Activated CD4-positive, alpha-beta T cell treated with anti-CD3 and anti-CD28 coated beads for 24 hours (primary cell): ENCODE data around the gene ITGB5.

Experiments
- DNase-seq, 2 donors: peaks; one replicate each; pipeline ENCODE4 v3.0.0-alpha.2; 2020; ENCODE audit warnings: low read depth in 2 of 2

Gene ITGB5, protein sequence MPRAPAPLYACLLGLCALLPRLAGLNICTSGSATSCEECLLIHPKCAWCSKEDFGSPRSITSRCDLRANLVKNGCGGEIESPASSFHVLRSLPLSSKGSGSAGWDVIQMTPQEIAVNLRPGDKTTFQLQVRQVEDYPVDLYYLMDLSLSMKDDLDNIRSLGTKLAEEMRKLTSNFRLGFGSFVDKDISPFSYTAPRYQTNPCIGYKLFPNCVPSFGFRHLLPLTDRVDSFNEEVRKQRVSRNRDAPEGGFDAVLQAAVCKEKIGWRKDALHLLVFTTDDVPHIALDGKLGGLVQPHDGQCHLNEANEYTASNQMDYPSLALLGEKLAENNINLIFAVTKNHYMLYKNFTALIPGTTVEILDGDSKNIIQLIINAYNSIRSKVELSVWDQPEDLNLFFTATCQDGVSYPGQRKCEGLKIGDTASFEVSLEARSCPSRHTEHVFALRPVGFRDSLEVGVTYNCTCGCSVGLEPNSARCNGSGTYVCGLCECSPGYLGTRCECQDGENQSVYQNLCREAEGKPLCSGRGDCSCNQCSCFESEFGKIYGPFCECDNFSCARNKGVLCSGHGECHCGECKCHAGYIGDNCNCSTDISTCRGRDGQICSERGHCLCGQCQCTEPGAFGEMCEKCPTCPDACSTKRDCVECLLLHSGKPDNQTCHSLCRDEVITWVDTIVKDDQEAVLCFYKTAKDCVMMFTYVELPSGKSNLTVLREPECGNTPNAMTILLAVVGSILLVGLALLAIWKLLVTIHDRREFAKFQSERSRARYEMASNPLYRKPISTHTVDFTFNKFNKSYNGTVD

GRCh38 chr3:124887177-124887931 lies at the start of gene ITGB5:
TSS of gene ITGB5 (minus strand) at chr3:124887365. CDS start at chr3:124887000, 365 bp downstream.
- peak in 1 of 2 donors; percentile 28 for DNase-seq

GRCh38 chr3:124935794-124936542 lies 48.8 kb upstream of the ITGB5 start:
- DNase-seq: no peak

DNA sequence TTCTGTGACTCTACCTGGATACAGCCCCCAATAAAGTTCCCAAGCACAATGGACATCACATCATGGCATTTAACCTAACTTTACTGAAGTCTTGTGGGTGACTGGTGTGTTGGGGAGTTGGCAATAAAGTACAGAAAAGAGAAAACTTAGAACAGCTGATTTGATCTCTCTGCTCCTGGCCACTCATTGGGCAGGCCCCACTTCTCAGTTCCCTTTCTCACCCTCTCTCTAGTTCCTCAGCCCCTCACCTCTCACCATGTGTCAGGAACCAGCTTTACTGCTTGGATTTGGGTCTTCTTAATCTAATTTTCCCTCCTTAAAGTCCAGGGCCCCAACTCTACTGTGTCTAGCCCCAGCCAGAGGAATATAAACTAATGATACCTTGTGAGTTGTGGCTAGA lies 48.1 kb upstream of the ITGB5 start:
- no peak for DNase-seq

DNA sequence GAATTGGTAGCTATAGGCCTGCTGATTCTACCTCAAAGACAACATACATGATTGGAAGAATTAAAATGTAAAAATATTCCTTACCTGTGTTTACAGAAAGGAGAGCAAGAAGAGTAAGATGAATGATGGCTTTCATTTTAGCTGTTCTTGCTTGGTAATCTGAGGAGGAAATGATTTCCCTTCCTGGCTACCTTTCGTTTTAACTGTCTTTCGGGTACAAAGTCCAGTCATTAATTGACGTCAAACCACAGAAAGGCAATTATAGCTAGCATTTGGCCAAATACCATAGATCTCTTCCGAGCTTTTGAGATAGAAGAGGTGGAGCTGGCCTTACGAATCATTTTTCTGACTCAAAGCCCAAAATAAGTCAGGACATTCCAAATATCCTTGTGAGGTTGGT lies 47.4 kb upstream of the ITGB5 start, which contains the start of gene MUC13:
MUC13 (minus strand) TSS at position 175 of the 400 bp plus-strand sequence; CDS start at position 136, 39 bp downstream.
- DNase-seq: no peak

DNA sequence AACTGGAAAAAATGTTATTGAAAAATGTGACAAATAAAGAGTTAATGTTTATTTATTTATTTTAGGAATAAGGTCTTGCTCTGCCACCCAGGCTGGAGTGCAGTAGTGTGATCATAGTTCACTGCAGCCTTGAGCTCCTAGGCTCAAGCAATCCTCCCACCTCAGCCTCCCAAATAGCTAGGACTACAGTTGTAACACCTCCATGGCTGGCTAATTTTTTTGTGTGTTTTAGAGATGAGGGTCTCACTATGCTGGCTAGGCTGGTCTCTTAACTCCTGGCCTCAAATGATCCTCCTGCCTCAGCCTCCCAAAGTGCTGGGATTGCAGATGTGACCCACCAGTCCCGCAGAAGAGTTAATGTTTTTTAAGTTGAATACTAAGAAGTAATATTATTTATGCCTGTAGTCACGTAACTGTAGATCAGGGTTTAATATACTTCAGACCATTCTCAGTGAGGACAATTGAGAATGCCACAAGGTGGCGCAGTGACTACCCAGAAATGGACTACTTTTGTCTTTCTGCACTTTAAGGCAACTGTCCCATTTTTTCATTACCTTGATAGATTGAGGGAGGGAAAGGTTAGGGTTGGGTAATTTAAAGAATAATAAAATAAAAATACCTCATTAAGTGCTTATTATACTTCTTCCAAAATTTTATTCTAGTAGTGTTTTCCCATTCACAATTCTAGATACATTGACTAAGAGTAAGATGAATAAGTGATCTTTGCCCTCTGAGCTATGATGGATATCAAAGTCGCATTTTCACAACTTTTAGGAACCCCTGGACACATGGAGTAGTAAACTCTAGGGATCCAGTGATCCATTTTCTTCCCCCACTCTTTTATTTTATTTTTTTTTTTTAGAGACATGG lies 41.4 kb upstream of the ITGB5 start:
- DNase-seq: peak; percentile 32 to 51

DNA sequence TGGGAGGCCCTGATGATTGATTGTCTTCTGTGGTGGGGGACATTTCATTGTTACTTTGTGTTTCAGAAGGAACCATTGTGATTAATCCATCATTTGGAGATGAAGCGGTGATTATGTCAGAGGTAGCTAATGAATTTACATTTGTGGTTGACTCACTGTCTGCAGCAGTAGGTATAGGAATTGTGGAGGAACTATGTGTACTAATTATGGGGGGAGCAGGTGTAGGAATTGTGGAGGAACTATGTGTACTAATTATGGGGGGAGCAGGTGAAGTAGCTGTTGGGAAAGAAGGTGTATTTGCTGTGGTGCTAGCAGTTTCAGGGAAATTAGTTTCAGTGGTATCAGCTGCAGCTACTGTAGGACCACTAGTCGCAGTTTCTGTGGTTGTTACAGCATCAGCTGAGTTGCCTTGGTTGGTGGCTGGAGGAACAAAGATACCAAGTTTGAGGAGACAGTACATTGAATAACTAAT lies 40.4 kb upstream of the ITGB5 start:
- DNase-seq: no peak

DNA sequence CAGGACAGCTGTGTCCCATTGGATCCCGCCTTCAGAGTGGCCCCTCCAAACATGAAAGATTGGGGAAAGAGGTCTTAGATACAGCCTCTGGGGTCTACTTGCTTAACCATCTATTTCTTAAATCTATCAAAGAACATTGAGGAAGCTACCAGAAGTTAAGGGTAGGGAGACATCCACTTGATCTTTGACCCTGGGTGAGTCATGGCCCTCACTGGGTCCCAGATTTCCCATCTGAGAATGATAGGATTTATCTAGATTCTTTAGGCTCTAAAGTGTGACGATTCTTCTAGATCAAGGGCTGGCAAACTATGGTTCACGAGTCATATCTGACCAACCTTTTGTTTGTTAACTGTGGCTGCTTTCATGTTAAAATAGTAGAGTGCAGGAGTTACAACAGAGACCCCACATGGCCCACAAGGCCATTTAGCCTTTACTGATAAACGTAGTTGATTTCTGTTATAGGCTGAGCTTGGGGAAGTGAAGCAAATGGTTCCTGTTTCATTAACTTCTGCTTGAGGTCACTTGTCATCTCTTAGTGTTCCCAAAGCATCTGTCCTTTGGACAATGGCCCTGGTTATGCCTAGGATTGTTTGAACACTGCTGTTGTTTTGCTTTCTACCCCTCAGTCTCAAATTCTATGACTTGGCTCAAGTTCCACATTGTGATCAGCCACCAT lies 39.4 kb upstream of the ITGB5 start:
- no peak for DNase-seq

DNA sequence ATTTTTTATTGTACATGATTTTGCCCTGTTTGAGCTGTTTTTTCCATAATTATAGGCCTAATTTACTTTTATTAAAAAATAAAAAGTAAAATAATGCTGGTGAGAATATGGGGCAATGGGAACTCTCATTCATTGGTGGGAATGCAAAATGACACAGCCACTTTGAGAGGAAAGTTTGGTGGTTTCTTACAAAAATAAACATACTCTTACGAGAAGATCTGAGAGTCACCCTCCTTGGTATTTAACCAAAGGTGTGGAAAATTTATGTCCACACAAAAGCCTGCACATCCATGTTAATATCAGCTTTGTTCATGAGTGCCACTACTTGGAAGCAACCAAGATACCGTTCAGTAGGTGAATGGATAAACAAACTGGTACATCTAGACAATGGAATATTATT lies 37.6 kb upstream of the ITGB5 start:
- DNase-seq: no peak

- no peak for DNase-seq
Observed at GRCh38 chr3:124923833-124924232, 36.7 kb upstream of the ITGB5 start.

- no peak for DNase-seq
Observed at GRCh38 chr3:124920718-124921117, 33.6 kb upstream of the ITGB5 start.

DNA sequence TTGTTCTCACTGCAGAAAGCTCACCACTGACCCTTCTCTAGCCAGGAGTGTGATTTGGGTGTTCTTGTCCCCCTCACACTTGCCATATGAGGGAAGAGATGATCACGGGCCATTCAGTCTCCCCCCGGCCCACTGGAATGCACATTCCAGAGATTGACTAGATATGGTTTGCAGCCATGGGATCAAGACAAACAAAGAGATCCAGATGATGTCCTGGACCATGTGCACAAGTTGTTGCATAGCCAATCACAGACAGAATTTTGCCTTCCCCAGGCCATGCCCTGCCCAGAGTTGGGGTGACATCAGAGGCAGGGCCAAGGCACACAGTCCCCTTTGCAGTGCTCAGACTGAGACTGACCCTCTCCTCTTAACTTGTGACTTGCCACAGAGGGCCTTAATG lies 32.6 kb upstream of the ITGB5 start:
- no peak for DNase-seq

- no peak for DNase-seq
Observed at GRCh38 chr3:124918524-124918923, 31.4 kb upstream of the ITGB5 start.

- DNase-seq: no peak
Observed at GRCh38 chr3:124916837-124917409, 29.8 kb upstream of the ITGB5 start.

GRCh38 chr3:124915254-124915653 lies 28.1 kb upstream of the ITGB5 start:
- no peak for DNase-seq

DNA sequence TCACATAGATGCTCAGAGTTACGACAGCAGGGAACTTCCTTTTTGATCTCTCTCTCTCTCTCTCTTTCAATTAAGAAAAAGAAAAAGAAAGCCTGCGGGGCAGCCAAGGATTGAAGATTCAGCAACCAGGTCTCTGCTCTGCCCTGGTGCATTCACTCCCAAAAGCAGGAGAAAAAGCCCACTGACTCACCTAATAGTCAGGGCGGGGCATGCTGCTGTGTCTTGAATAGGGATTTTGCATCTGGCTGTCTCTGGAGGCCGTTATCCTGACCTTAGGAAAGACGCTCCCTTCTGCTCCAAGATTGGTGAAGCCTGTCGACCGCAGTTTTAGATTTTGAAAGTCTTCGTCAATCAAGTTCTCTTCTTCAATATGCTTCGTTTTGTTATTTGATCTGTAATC lies 20.8 kb upstream of the ITGB5 start:
- DNase-seq: no peak

DNA sequence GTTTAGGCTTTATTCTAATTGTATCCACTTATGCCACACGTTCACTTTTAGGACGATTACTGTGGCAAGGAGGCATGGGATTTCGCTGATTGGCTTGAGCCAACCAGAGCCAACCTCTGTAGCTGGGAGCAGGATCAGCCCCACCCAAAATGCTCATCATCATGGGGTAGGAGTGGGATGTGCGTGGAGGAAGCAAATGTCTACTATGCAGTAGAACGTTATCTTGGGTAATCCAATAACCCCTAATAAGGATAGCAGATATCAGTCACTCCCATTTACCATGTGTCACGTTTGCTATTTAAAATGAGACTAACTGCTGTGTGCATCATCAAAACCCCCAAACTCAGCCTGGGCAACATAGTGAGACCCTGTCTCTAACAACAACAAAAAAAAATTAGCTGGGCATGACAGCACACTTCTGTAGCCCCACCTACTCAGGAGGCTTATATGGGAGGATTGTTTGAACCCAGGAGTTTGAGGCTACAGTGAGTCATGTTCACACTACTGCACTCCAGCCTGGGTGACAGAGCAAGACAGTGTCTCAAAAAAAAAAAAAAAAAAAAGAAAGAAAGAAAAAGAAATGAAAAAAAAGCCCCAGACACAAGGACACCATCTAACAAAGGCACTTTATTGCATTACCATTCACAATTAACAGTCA lies 17.8 kb upstream of the ITGB5 start:
- DNase-seq: no peak

GRCh38 chr3:124903896-124904834 lies 17.0 kb upstream of the ITGB5 start:
- DNase-seq: no peak
